Posterior vena cava (tissue), 2 donors: ENCODE results near the gene RNF217. TPM values are rescaled to one million over a fixed set of nuclear protein-coding genes. Genes with fewer than 3 reads are reported as not detected.

Experiments used
- DNase-seq: peaks from one replicate; pipeline ENCODE4 v3.0.0-alpha.2; 2020; ENCODE audit warnings: low spot score
- intact Hi-C, 2 donors: fragments of 100-400 bp; cut with DNase I; formaldehyde crosslinking; loops; one replicate each; pipeline versions ENCODE4 v1.14.1 to v1.14.2; 2022 to 2023
- total RNA-seq, 2 donors: library from RNA; stranded (reverse); fragmentation: NEBNext Ultra II Directional; extraction: Animal tissue kit (Norgen Biotek cat#: 25700); gene quantifications; one replicate each; pipeline ENCODE4 v1.2.1, GENCODE V29; 2021
- donor health status: DM: yes; HTN: yes; CAD: no.
- donor health status: DM: yes; HTN: yes; CAD: no.

The RNF217 gene
- total RNA-seq, 2 donors from 2014 or later: 23.7 to 29.2 TPM

GRCh38 chr6:125077453-125077852 is 115.2 kb downstream of the RNF217 start:
- no peak for DNase-seq
- intact Hi-C loops: no loop called here

DNA sequence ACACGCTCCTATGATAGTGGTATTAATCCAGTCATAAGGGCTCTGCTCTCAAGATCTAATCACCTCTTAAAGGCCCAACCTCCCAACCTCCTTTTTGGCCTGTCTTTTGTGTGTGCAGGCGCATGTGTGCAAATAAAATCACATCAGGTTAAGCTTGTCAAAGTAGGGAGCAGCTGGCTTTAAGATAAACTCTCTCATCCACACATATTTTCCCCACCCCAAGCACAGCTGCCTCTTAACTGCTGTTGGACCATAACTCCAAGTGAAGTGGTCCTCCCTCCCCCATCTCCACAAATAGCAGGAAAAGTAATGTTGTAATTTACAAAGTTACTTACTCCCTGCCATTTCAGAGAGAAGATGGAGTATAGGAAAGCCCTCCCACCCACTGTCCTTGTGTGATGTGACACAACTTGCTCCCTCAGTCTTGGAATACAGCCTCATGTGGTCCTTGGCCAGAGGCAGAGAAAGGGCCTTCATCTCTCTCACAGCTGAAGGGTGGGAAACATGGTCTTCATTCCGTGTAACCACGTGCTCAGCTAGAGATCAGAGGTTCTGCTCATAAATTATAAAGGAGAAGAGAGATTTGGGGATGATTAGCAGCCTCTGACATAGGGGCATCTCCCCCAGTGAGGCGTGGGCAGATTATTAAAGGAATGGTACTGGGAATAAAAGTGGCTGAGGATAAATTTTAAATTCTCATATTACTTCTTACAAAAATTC is 116.5 kb downstream of the RNF217 start:
- intact Hi-C loops: no loop called here
- DNase-seq: no peak

DNA sequence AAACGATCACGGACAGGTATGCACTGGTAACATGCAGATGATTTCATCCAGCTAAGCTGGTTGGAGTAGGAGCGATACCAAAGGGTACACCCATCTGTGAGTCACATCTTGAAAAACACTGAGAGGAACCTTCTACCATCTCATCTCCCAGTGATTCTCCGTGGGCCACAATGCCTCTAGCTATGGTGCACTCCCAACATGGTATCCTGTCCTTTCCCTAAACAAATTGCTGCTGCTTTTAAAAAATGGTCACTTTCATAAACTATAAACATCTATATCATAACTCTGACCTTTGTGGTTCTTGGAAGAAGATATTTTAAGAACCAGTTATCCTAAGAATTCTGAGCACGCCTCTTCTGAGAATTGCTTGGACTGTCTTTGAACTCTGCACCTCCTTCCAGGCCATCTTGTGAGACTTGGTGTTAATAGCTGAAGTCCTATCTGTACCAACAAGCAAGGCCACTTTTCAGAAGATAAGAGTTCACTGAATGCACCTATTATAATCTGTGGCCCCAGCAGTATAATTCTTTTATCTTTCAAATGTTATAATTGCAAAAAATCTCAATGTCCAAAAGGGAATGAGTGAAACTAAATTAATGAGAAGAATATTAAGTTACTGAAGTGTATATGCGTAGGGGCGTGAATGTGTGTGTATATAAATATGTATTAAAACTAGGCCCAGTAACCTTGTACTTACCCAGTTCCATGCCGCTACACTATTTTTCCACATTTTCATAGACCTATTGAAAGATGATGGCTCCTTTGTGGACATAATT is 120.9 kb downstream of the RNF217 start:
- intact Hi-C loops: no loop called here
- no peak for DNase-seq

DNA sequence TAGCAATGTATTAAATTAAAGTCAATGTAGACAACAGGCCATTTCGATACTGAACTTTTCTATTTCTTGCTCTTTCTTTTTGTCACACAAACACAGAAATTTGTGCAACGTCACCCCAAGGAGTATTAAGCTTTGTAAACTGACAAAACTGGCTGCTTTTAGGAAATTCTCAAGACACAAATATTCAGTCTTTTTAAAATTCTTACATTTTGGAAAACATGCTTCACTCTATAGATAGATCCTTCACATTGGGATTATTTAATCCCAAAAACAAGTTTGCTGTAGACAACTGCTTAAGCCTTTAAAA is 121.4 kb downstream of the RNF217 start:
- intact Hi-C loops: no loop called here
- DNase-seq: no peak

DNA sequence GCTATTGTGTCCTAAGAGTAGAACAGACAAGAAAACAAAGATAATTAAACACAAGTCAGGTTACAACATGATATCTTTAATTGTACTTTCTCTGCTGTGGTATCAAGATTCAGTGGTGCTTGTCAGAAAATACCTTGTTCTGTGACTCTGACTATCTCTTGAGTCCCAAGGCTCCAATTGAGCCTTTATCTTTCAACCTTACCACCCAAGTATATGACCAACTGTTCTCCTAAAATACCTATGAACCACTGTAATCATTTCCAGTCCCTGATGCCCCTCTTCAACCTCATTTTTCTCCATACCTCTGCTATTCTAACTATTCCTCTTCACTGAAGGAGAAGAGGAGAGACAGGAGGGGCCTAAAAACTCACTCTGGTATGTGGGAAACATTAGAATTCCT is 124.5 kb downstream of the RNF217 start:
- no peak for DNase-seq
- intact Hi-C loops: no loop called here

- no peak for DNase-seq
- intact Hi-C loops: no loop called here
Observed at GRCh38 chr6:125088963-125089362, 126.7 kb downstream of the RNF217 start.

DNA sequence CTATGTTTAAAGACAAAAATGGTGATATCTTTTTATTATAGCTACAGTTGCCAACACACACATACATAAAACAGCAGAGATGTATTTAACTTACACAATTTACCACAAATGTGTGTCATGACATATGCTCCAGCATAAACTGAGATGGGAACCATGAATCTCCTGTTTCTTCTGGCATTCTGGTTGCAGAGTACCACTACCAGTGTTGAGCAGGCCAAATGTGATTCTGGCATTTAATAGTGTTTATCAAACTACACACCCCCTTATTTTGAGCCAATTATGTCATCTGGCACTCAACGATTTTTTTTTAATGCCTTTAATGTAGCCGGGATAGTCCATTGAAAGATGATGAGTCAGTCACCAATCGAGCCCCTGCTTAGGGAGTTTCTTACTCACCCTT is 132.3 kb downstream of the RNF217 start:
- DNase-seq: no peak
- intact Hi-C loops: no loop called here

GRCh38 chr6:125095580-125096301 is 133.5 kb downstream of the RNF217 start:
- intact Hi-C loops: no loop called here
- DNase-seq: no peak

- intact Hi-C loops: no loop called here
- no peak for DNase-seq
Observed at GRCh38 chr6:125097186-125097585, 134.9 kb downstream of the RNF217 start.

DNA sequence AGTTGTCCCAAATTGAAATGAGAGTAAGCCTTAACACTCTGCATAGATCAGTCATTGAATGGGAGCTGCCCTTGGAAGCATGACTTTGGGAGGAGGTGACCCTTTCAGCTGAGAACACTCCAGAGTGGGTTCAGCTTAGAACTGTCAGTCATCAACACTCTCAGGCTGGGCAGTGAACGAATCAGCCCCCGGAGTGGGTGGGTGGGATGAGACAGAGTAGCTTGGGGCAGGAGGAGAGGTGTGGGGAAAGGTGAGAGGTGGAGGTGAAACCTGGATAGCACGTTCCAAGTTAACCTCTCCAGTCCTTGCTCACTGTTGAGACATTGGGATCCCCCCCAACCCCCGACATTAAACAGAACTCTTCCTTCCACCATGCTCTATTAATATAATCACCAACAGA is 136.0 kb downstream of the RNF217 start:
- intact Hi-C loops: no loop called here

DNA sequence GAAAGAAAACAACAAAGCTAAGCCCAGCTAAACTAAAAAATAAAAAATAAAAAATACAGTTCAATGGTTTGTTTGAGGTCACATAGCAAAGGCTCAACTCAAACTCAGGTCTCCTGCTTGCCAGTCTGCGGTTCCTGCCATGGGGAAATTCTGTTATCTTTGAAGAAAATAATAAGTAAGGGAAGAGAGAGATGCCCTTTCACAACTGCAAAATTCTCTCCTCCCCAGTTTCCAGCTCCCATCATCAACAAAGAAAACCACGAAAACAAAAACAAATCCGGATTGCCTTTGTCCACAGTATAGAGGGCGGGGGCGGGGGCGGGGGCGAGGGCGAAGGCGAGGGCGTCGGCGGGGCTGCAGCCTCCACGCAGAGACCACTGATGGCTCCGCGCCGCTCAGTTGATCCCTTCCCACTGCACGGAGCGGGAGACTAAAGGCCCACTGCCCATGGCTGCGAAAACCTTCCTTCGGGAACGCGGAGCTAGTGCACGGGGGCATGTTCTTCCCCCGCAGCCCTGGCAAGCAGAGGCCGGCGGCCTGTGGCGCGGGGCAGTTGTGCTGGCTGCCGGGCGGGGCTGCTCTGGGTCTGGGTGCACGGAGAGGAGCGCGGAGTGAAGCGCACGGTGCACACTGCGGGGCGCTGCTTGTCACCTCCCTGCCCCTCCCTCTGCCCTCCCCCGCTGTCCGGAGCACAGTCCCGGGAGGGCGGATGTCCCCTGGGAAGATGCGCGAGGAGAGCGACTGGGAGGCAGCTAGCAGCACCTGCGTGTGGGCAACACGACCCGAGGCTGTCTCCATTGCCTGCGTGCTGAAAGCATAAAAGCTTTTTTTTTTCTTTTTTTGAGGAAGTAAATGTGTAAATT is 137.2 kb downstream of the RNF217 start:
- intact Hi-C loops: no loop called here
- peak; percentile 85 for DNase-seq

More for the DNA sequence above, 136.0 kb downstream of the RNF217 start:
- no peak for DNase-seq

DNA sequence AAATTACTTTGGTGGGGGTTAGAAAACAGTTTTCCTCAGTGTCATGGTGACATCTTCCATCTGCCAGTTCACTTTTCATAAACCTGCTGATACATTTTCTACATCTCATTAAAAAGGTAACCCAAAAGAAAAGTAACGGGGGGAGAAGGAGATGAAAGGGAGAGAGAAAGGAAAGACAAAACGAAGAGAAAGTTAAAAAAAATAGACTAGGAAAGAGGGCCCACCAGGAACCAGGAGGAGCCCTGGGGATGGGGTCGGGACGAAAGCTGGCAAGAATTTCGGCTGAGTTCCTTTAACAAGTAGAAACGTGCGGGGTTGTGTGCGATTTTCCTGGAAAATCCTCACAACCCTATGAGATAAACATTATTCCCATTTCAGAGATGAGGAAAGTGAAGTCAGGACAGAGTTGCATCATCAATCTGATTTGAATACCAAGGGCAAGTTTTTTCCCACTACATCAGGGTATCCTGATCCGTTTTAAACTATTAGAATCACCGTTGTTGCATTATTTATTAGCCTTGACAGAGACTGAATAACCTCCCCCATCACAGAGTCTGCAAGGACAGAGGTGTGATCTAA is 137.9 kb downstream of the RNF217 start:
- intact Hi-C loops: no loop called here
- no peak for DNase-seq

GRCh38 chr6:125101128-125101527 is 138.9 kb downstream of the RNF217 start:
- intact Hi-C loops: no loop called here
- DNase-seq: no peak

DNA sequence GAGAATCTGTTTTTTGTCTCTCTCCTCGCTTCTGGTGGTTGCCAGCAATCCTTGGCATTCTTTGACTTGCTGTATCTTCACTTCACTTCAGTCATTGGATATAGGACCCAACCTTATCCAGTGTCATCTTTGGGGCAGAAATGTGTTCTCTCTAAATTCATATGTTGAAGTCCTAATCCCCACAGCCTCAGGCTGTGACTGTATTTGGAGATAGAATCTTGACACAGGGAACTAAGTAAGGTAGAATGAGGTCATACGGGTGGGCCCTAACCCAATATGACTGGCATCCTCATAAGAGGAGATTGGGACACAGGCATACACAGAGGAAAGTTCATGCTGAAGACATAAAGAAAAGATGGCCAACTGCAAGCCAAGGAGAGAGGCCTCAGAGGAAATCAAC is 139.4 kb downstream of the RNF217 start:
- intact Hi-C loops: no loop called here
- DNase-seq: no peak

DNA sequence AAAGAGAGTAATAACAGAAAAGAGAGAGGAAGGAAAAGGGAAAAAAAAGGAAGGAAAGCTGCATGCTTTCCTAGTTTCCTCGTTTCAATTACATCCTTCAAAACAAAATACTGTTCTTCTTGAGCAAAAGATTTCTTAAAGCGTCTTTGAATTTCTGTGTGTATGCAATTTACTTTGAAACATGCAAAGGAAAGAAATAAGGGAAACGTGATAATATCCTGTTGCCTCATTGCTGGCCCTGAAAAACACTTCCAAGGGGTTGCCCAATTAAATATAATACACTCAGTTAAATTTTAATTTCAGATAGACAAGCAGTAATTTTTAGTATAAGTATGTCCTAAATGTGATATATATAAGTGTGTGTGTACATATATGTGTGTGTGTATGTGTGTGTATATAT is 140.2 kb downstream of the RNF217 start:
- intact Hi-C loops: no loop called here
- no peak for DNase-seq

GRCh38 chr6:125102891-125103290 is 140.7 kb downstream of the RNF217 start:
- DNase-seq: no peak
- intact Hi-C loops: no loop called here

DNA sequence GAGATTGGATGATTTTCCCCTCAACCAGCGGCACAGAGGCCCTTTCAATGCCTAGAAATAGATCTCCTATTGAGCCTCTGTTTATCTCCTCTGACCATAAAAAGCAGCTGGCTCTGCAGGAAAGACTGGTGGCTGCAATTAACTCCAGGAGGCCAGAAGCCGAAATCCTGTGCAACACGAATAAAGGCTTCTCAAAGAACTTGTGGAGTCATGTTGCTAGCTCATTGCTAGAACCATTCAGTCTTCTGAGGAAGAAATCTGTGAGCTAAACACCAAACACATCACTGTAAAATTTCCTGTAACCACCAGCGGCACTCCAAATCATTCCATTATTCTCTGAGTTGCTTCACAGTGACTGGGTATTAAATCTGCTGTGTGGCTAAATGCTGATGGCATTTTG is 142.2 kb downstream of the RNF217 start:
- DNase-seq: no peak
- intact Hi-C loops: no loop called here

- DNase-seq: no peak
- intact Hi-C loops: no loop called here
Observed at GRCh38 chr6:125107048-125107447, 144.8 kb downstream of the RNF217 start.

DNA sequence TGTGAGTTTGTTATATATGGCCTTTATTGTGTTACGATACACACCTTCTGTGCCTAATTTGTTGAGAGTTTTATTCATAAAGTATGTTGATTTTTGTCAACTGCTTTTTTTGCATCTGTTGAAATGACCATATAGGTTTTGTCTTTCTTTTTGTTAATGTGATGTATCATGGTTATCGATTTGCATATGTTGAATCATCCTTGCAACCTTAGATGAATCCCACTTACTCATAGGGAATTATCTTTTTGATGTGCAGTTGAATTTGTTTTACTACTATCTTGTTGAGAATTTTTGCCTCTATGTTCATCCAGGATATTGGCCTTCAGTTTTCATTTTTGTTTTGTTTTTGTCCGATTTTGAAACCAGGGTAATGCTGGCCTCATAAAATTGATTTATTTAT is 145.7 kb downstream of the RNF217 start:
- intact Hi-C loops: no loop called here
- DNase-seq: no peak
